ENCODE measurements around the gene PPM1H.

PPM1H gene

GRCh38 chr12:62868820-62869219 lies 66.1 kb downstream of the PPM1H start:
- no peak for DNase-seq
- 100% methylated on average over 1 of the region's 1 CpG for WGBS
- no peaks in the 10 kb centered on the region for H3K36me3 ChIP-seq (ENCODE audit: control insufficient read depth in 1 of 2, insufficient read depth in 2 of 2, low read depth in 1 of 2, low read length in 2 of 2)

GRCh38 chr12:62866451-62867082 lies 68.4 kb downstream of the PPM1H start:
- Histone ChIP-seq H4K91ac (ENCODE audit: low read length) (no peak overlapping the region), H3K14ac (ENCODE audit: low read length in 2 of 2) (no peak overlapping the region), H2BK120ac (ENCODE audit: low read depth, low read length) (peak overlapping the region; percentile 15), H3K4ac (ENCODE audit: low read depth in 1 of 2, low read length in 2 of 2) (peak overlapping the region in 1 of 2 experiments; percentile 30), H3K4me3 (ENCODE audit: insufficient read depth in 1 of 2, low read depth in 1 of 2, low read length in 2 of 2) (no peak overlapping the region), H2BK12ac (ENCODE audit: low read length in 2 of 2) (peak overlapping the region; percentile 13 to 57), H3K36me3 (ENCODE audit: control insufficient read depth in 1 of 2, insufficient read depth in 2 of 2, low read depth in 1 of 2, low read length in 2 of 2) (no peaks in the 10 kb centered on the region), H3K27me3 (ENCODE audit: control insufficient read depth in 1 of 2, insufficient read depth in 1 of 2, low read length in 2 of 2) (no peaks in the 10 kb centered on the region), H3K9ac (ENCODE audit: low read length) (no peak overlapping the region), H3K27ac (ENCODE audit: low read length, poor library complexity, severe bottlenecking) (peak overlapping the region; percentile 95), H3K4me2 (ENCODE audit: low read length, poor library complexity, severe bottlenecking) (no peak overlapping the region), H3K9me3 (ENCODE audit: control insufficient read depth, low read length) (peaks cover 10% of the 10 kb centered on the region), H3K23ac (ENCODE audit: low read length in 2 of 2) (no peak overlapping the region), H2AK5ac (ENCODE audit: low read length, severe bottlenecking) (peak overlapping the region; percentile 40), H3K18ac (ENCODE audit: low read depth in 1 of 2, low read length in 2 of 2) (peak overlapping the region in 1 of 2 experiments; percentile 50), H3K79me1 (replicated peaks; ENCODE audit: low read length, poor library complexity, severe bottlenecking) (peaks cover 10% of the 10 kb centered on the region), H4K8ac (ENCODE audit: low read length) (peak overlapping the region; percentile 32), H2BK5ac (ENCODE audit: low read depth, low read length, poor library complexity, severe bottlenecking) (peak overlapping the region; percentile 31), H2BK15ac (ENCODE audit: low read depth, poor library complexity, severe bottlenecking) (no peak overlapping the region), H2AFZ (ENCODE audit: low read depth, low read length) (peak overlapping the region; percentile 23), H3K4me1 (ENCODE audit: control insufficient read depth, insufficient read depth, low read depth, low read length) (peaks cover 20% of the 10 kb centered on the region)
- peak; percentile 57 for DNase-seq
- WGBS, result 33% methylated on average over 4 of the region's 4 CpGs

More at GRCh38 chr12:62868820-62869219, 66.1 kb downstream of the PPM1H start:
- Histone ChIP-seq H2BK5ac (ENCODE audit: low read depth, low read length, poor library complexity, severe bottlenecking) (no peak overlapping the region), H3K9ac (ENCODE audit: low read length) (no peak overlapping the region), H2AFZ (ENCODE audit: low read depth, low read length) (no peak overlapping the region), H3K4me3 (ENCODE audit: insufficient read depth in 1 of 2, low read depth in 1 of 2, low read length in 2 of 2) (no peak overlapping the region), H3K18ac (ENCODE audit: low read depth in 1 of 2, low read length in 2 of 2) (peak overlapping the region in 1 of 2 experiments; percentile 57), H4K91ac (ENCODE audit: low read length) (no peak overlapping the region), H3K27me3 (ENCODE audit: control insufficient read depth in 1 of 2, insufficient read depth in 1 of 2, low read length in 2 of 2) (peaks cover 0 to 2% of the 10 kb centered on the region in 2 experiments), H3K4me2 (ENCODE audit: low read length, poor library complexity, severe bottlenecking) (no peak overlapping the region), H3K4me1 (ENCODE audit: control insufficient read depth, insufficient read depth, low read depth, low read length) (peaks cover 15% of the 10 kb centered on the region), H3K27ac (ENCODE audit: low read length, poor library complexity, severe bottlenecking) (no peak overlapping the region), H3K23ac (ENCODE audit: low read length in 2 of 2) (no peak overlapping the region), H2BK15ac (ENCODE audit: low read depth, poor library complexity, severe bottlenecking) (no peak overlapping the region), H2BK120ac (ENCODE audit: low read depth, low read length) (no peak overlapping the region), H3K14ac (ENCODE audit: low read length in 2 of 2) (no peak overlapping the region), H3K4ac (ENCODE audit: low read depth in 1 of 2, low read length in 2 of 2) (no peak overlapping the region), H3K9me3 (ENCODE audit: control insufficient read depth, low read length) (peaks cover 10% of the 10 kb centered on the region), H2BK12ac (ENCODE audit: low read length in 2 of 2) (no peak overlapping the region), H2AK5ac (ENCODE audit: low read length, severe bottlenecking) (peak overlapping the region; percentile 86), H4K8ac (ENCODE audit: low read length) (no peak overlapping the region), H3K79me1 (replicated peaks; ENCODE audit: low read length, poor library complexity, severe bottlenecking) (peaks cover 7% of the 10 kb centered on the region)

GRCh38 chr12:62865937-62866336 lies 69.0 kb downstream of the PPM1H start:
- WGBS, result 36% methylated on average over 3 of the region's 4 CpGs
- no peak overlapping the region for H4K91ac ChIP-seq (ENCODE audit: low read length)
- no peak overlapping the region for H3K14ac ChIP-seq (ENCODE audit: low read length in 2 of 2)

GRCh38 chr12:62865065-62865464 lies 69.9 kb downstream of the PPM1H start:
- H2AFZ ChIP-seq (ENCODE audit: low read depth, low read length), result no peak overlapping the region
- H4K91ac ChIP-seq (ENCODE audit: low read length), result peak overlapping the region; percentile 53
- H2BK120ac ChIP-seq (ENCODE audit: low read depth, low read length), result no peak overlapping the region
- H3K4me1 ChIP-seq (ENCODE audit: control insufficient read depth, insufficient read depth, low read depth, low read length), result peaks cover 21% of the 10 kb centered on the region
- no peak for DNase-seq
- H2AK5ac ChIP-seq (ENCODE audit: low read length, severe bottlenecking), result peak overlapping the region; percentile 100
- no peaks in the 10 kb centered on the region for H3K36me3 ChIP-seq (ENCODE audit: control insufficient read depth in 1 of 2, insufficient read depth in 2 of 2, low read depth in 1 of 2, low read length in 2 of 2)
- H3K4me3 ChIP-seq (ENCODE audit: insufficient read depth in 1 of 2, low read depth in 1 of 2, low read length in 2 of 2), result no peak overlapping the region
- no peak overlapping the region for H3K14ac ChIP-seq (ENCODE audit: low read length in 2 of 2)
- 95% methylated on average over 2 of the region's 2 CpGs for WGBS
- H3K79me1 ChIP-seq (replicated peaks; ENCODE audit: low read length, poor library complexity, severe bottlenecking), result peaks cover 10% of the 10 kb centered on the region
- H3K27me3 ChIP-seq (ENCODE audit: control insufficient read depth in 1 of 2, insufficient read depth in 1 of 2, low read length in 2 of 2), result no peaks in the 10 kb centered on the region
- no peak overlapping the region for H3K23ac ChIP-seq (ENCODE audit: low read length in 2 of 2)
- no peak overlapping the region for H2BK15ac ChIP-seq (ENCODE audit: low read depth, poor library complexity, severe bottlenecking)
- peak overlapping the region; percentile 95 for H3K27ac ChIP-seq (ENCODE audit: low read length, poor library complexity, severe bottlenecking)
- peak overlapping the region in 1 of 2 experiments; percentile 61 for H2BK12ac ChIP-seq (ENCODE audit: low read length in 2 of 2)
- H4K8ac ChIP-seq (ENCODE audit: low read length), result no peak overlapping the region
- no peak overlapping the region for H3K4ac ChIP-seq (ENCODE audit: low read depth in 1 of 2, low read length in 2 of 2)
- no peak overlapping the region for H2BK5ac ChIP-seq (ENCODE audit: low read depth, low read length, poor library complexity, severe bottlenecking)
- peaks cover 1% of the 10 kb centered on the region for H3K9me3 ChIP-seq (ENCODE audit: control insufficient read depth, low read length)
- H3K9ac ChIP-seq (ENCODE audit: low read length), result no peak overlapping the region
- no peak overlapping the region for H3K18ac ChIP-seq (ENCODE audit: low read depth in 1 of 2, low read length in 2 of 2)
- H3K4me2 ChIP-seq (ENCODE audit: low read length, poor library complexity, severe bottlenecking), result no peak overlapping the region

More at GRCh38 chr12:62865937-62866336, 69.0 kb downstream of the PPM1H start:
- Histone ChIP-seq H3K36me3 (ENCODE audit: control insufficient read depth in 1 of 2, insufficient read depth in 2 of 2, low read depth in 1 of 2, low read length in 2 of 2) (no peaks in the 10 kb centered on the region), H3K79me1 (replicated peaks; ENCODE audit: low read length, poor library complexity, severe bottlenecking) (peaks cover 10% of the 10 kb centered on the region), H3K4ac (ENCODE audit: low read depth in 1 of 2, low read length in 2 of 2) (no peak overlapping the region), H3K4me1 (ENCODE audit: control insufficient read depth, insufficient read depth, low read depth, low read length) (peaks cover 21% of the 10 kb centered on the region), H3K9me3 (ENCODE audit: control insufficient read depth, low read length) (peaks cover 10% of the 10 kb centered on the region), H2BK15ac (ENCODE audit: low read depth, poor library complexity, severe bottlenecking) (no peak overlapping the region), H2AFZ (ENCODE audit: low read depth, low read length) (peak overlapping the region; percentile 23), H3K4me3 (ENCODE audit: insufficient read depth in 1 of 2, low read depth in 1 of 2, low read length in 2 of 2) (no peak overlapping the region), H2BK120ac (ENCODE audit: low read depth, low read length) (peak overlapping the region; percentile 43), H3K18ac (ENCODE audit: low read depth in 1 of 2, low read length in 2 of 2) (no peak overlapping the region), H3K9ac (ENCODE audit: low read length) (no peak overlapping the region), H2BK12ac (ENCODE audit: low read length in 2 of 2) (no peak overlapping the region), H3K27me3 (ENCODE audit: control insufficient read depth in 1 of 2, insufficient read depth in 1 of 2, low read length in 2 of 2) (no peaks in the 10 kb centered on the region), H3K27ac (ENCODE audit: low read length, poor library complexity, severe bottlenecking) (peak overlapping the region; percentile 95), H3K23ac (ENCODE audit: low read length in 2 of 2) (no peak overlapping the region), H4K8ac (ENCODE audit: low read length) (no peak overlapping the region), H2BK5ac (ENCODE audit: low read depth, low read length, poor library complexity, severe bottlenecking) (peak overlapping the region; percentile 31), H2AK5ac (ENCODE audit: low read length, severe bottlenecking) (peak overlapping the region; percentile 40), H3K4me2 (ENCODE audit: low read length, poor library complexity, severe bottlenecking) (no peak overlapping the region)
- DNase-seq, result peak; percentile 44

All from mesenchymal stem cell (in vitro differentiated cells and primary cell).